CD14-positive monocyte (primary cell): ENCODE data around the gene ANKRD30B. TPM values are rescaled to one million over a fixed set of nuclear protein-coding genes. Genes with fewer than 3 reads are reported as not detected.
"Not testable (repeated sequence)": the region's sequence is repeated elsewhere in the genome, so short reads cannot be mapped to it uniquely, and the experiment has no call there.

Source experiments
- DNase-seq, 3 donors: peaks; one replicate each; pipeline ENCODE4 v3.0.0-alpha.2; 2011 to 2022
- H2AFZ ChIP-seq: 2 replicates; pipeline ENCODE4 v1.6.0; 2012; ENCODE audit warnings: mild to moderate bottlenecking, low read depth, low read length, inconsistent platforms; ENCODE audit not compliant: insufficient read depth, poor library complexity, severe bottlenecking
- H3K27ac ChIP-seq, 2 donors: 1 replicate in 1 of 2; 2 replicates in 1 of 2; pipeline ENCODE4 v1.5.1; 2012 to 2013; ENCODE audit warnings: low read length in 2 of 2, control low read depth in 1 of 2, inconsistent platforms in 1 of 2, low read depth in 1 of 2, mild to moderate bottlenecking in 1 of 2
- H3K27me3 ChIP-seq, 2 donors: one replicate each; pipeline versions ENCODE4 v1.6.0 to v1.6.1; 2011 to 2013; ENCODE audit warnings: low read length in 2 of 2; ENCODE audit not compliant: control insufficient read depth in 2 of 2, insufficient read depth in 2 of 2
- H3K36me3 ChIP-seq, 2 donors: replicated peaks in 1 of 2; 1 replicate in 1 of 2; 2 replicates in 1 of 2; pipeline versions ENCODE4 v1.5.1 to v1.6.1; 2012 to 2013; ENCODE audit warnings: low read length in 2 of 2, control low read depth in 1 of 2, inconsistent platforms in 1 of 2, mild to moderate bottlenecking in 1 of 2; ENCODE audit not compliant: insufficient read depth in 2 of 2, control insufficient read depth in 1 of 2
- H3K4me1 ChIP-seq, 2 donors: 1 replicate in 1 of 2; 2 replicates in 1 of 2; pipeline versions ENCODE4 v1.5.1 to v1.6.1; 2012 to 2013; ENCODE audit warnings: low read length in 2 of 2, control low read depth in 1 of 2, inconsistent platforms in 1 of 2, mild to moderate bottlenecking in 1 of 2, moderate library complexity in 1 of 2; ENCODE audit not compliant: insufficient read depth in 2 of 2, control insufficient read depth in 1 of 2
- H3K4me2 ChIP-seq: replicated peaks from 2 replicates; pipeline ENCODE3; 2012; ENCODE audit warnings: low read length, moderate library complexity, mild to moderate bottlenecking; ENCODE audit not compliant: poor library complexity, severe bottlenecking; ENCODE audit errors: extremely low read depth
- H3K4me3 ChIP-seq, 3 experiments: fragments of 200-600 bp in 1 of 3; sonication (generic) in 1 of 3; replicated peaks in 1 of 3; 1 replicate in 2 of 3; 2 replicates in 1 of 3; pipeline ENCODE4 v1.5.1; 2011 to 2013; ENCODE audit warnings: low read length in 3 of 3, mild to moderate bottlenecking in 3 of 3, control low read depth in 2 of 3, low read depth in 2 of 3, inconsistent platforms in 1 of 3, moderate library complexity in 1 of 3
- H3K79me2 ChIP-seq: 2 replicates; pipeline ENCODE4 v1.6.0; 2012; ENCODE audit warnings: mild to moderate bottlenecking, control low read depth, inconsistent platforms, low read length, moderate library complexity; ENCODE audit not compliant: insufficient read depth
- H3K9ac ChIP-seq: 2 replicates; pipeline ENCODE4 v1.6.0; 2017; ENCODE audit warnings: low read length, mild to moderate bottlenecking; ENCODE audit not compliant: insufficient read depth, poor library complexity, severe bottlenecking
- H3K9me3 ChIP-seq, 2 donors: replicated peaks in 1 of 2; 1 replicate in 1 of 2; 2 replicates in 1 of 2; pipeline versions ENCODE4 v1.5.1 to v1.6.1; 2012 to 2013; ENCODE audit warnings: low read length in 2 of 2, control low read depth in 1 of 2; ENCODE audit not compliant: control insufficient read depth in 1 of 2, insufficient read depth in 1 of 2
- H4K20me1 ChIP-seq: 2 replicates; pipeline ENCODE4 v1.6.0; 2012; ENCODE audit warnings: mild to moderate bottlenecking, low read length, control low read depth, moderate library complexity; ENCODE audit not compliant: insufficient read depth
- H3K27ac Mint-ChIP-seq, 7 donors: one replicate each; pipeline ENCODE4 v1.8.0; 2020; ENCODE audit warnings: mild to moderate bottlenecking in 7 of 7, mixed read lengths in 7 of 7, moderate library complexity in 6 of 7, inconsistent platforms in 2 of 7
- H3K27me3 Mint-ChIP-seq, 3 donors: one replicate each; pipeline ENCODE4 v1.8.0; 2021 to 2022; ENCODE audit warnings: low read depth in 3 of 3, mild to moderate bottlenecking in 3 of 3, mixed read lengths in 3 of 3, moderate library complexity in 3 of 3, inconsistent platforms in 1 of 3
- H3K36me3 Mint-ChIP-seq, 2 donors: one replicate each; pipeline ENCODE4 v1.8.0; 2020; ENCODE audit warnings: mixed read lengths in 2 of 2, inconsistent platforms in 1 of 2, mild to moderate bottlenecking in 1 of 2
- H3K4me1 Mint-ChIP-seq: one replicate; pipeline ENCODE4 v1.8.0; 2020; ENCODE audit warnings: mild to moderate bottlenecking, mixed read lengths
- H3K4me3 Mint-ChIP-seq, 2 donors: one replicate each; pipeline ENCODE4 v1.8.0; 2020; ENCODE audit warnings: mild to moderate bottlenecking in 2 of 2, mixed read lengths in 2 of 2, moderate library complexity in 1 of 2
- H3K9me3 Mint-ChIP-seq, 7 donors: one replicate each; pipeline ENCODE4 v1.8.0; 2020 to 2022; ENCODE audit warnings: mixed read lengths in 7 of 7, mild to moderate bottlenecking in 6 of 7, moderate library complexity in 6 of 7, inconsistent platforms in 2 of 7
- WGBS: methylation state at CpG from one replicate; pipeline ENCODE4 v1.1.5; 2013; ENCODE audit warnings: missing lambda C conversion rate; ENCODE audit not compliant: insufficient coverage; 5-methylcytosine and 5-hydroxymethylcytosine counted together
- intact Hi-C, 2 donors: fragments of 100-400 bp; cut with micrococcal nuclease; formaldehyde crosslinking; loops; one replicate each; pipeline versions ENCODE4 v1.15.0 to v1.15.1; 2023
- polyA plus RNA-seq, 3 donors: library from polyadenylated mRNA; depleted of rRNA in 1 of 3; unstranded in 2 of 3; stranded (reverse) in 1 of 3; fragments of 300-500 nt in 2 of 3; fragments of >200 nt in 1 of 3; fragmentation: Illumina TruSeq in 2 of 3; gene quantifications; 1 replicate in 2 of 3; 2 replicates in 1 of 3; pipeline ENCODE4 v1.2.3, GENCODE V29; 2012 to 2021

Gene ANKRD30B
- polyA plus RNA-seq, 3 donors, result not detected

- H3K4me1 Mint-ChIP-seq, H3K27me3 Mint-ChIP-seq, H3K36me3 ChIP-seq, H3K27me3 ChIP-seq, H3K27ac ChIP-seq, H3K4me3 Mint-ChIP-seq, H3K4me3 ChIP-seq, H3K4me2 ChIP-seq, DNase-seq, H3K27ac Mint-ChIP-seq, H3K9ac ChIP-seq, H3K4me1 ChIP-seq, H2AFZ ChIP-seq, H3K36me3 Mint-ChIP-seq, H3K79me2 ChIP-seq, intact Hi-C loops, H4K20me1 ChIP-seq: not testable (repeated sequence)
- H3K9me3 Mint-ChIP-seq, result peaks cover 0 to 12% (median 3%) of the 10 kb centered on the region in 7 donors
- peaks cover 0 to 12% of the 10 kb centered on the region in 2 donors for H3K9me3 ChIP-seq
- 89% methylated on average over 7 of the region's 12 CpGs for WGBS
These were observed 50.2 kb downstream of the ANKRD30B start for GRCh38 chr18:14797969-14798764.

GRCh38 chr18:14811081-14811480 lies 63.1 kb downstream of the ANKRD30B start:
- H3K4me3 Mint-ChIP-seq, H3K79me2 ChIP-seq, H3K36me3 ChIP-seq, DNase-seq, H2AFZ ChIP-seq, H3K4me3 ChIP-seq, H3K36me3 Mint-ChIP-seq, H4K20me1 ChIP-seq, H3K4me1 Mint-ChIP-seq, intact Hi-C loops, H3K27me3 ChIP-seq, H3K9ac ChIP-seq, H3K4me2 ChIP-seq, H3K9me3 ChIP-seq, H3K4me1 ChIP-seq, H3K27me3 Mint-ChIP-seq, H3K27ac Mint-ChIP-seq, H3K27ac ChIP-seq: not testable (repeated sequence)
- WGBS, result 93% methylated on average over 9 of the region's 13 CpGs
- peaks cover 0 to 10% (median 4%) of the 10 kb centered on the region in 7 donors for H3K9me3 Mint-ChIP-seq

GRCh38 chr18:14826972-14827632 lies 79.1 kb downstream of the ANKRD30B start:
- H3K4me3 ChIP-seq, H3K36me3 Mint-ChIP-seq, H3K79me2 ChIP-seq, H3K4me1 Mint-ChIP-seq, H3K4me1 ChIP-seq, H4K20me1 ChIP-seq, H3K27ac Mint-ChIP-seq, H3K27me3 ChIP-seq, H3K36me3 ChIP-seq, DNase-seq, H3K4me3 Mint-ChIP-seq, H3K9ac ChIP-seq, H3K4me2 ChIP-seq, H2AFZ ChIP-seq, intact Hi-C loops, H3K27ac ChIP-seq, H3K27me3 Mint-ChIP-seq, H3K9me3 ChIP-seq: not testable (repeated sequence)
- no CpG with 5 or more reads among the region's 2 CpGs for WGBS
- peaks cover 0 to 12% (median 2%) of the 10 kb centered on the region in 7 donors for H3K9me3 Mint-ChIP-seq

- H3K27me3 Mint-ChIP-seq, H3K27ac Mint-ChIP-seq, H3K9me3 Mint-ChIP-seq, DNase-seq, H3K4me3 Mint-ChIP-seq, H3K36me3 ChIP-seq, H3K4me1 Mint-ChIP-seq, H3K9me3 ChIP-seq, intact Hi-C loops, H4K20me1 ChIP-seq, H3K4me2 ChIP-seq, H3K27me3 ChIP-seq, H3K79me2 ChIP-seq, H3K4me3 ChIP-seq, H2AFZ ChIP-seq, H3K9ac ChIP-seq, H3K4me1 ChIP-seq, H3K36me3 Mint-ChIP-seq, H3K27ac ChIP-seq: not testable (repeated sequence)
- WGBS, result no CpG with 5 or more reads among the region's 2 CpGs
These were observed 93.6 kb downstream of the ANKRD30B start for GRCh38 chr18:14841607-14842006.
